Ectodermal cell (in vitro differentiated cells): ENCODE data around the gene RPS6KC1.
"Not testable (repeated sequence)": the region's sequence is repeated elsewhere in the genome, so short reads cannot be mapped to it uniquely, and the experiment has no call there.

ENCODE experiments used
- H3K27ac ChIP-seq: 2 replicates; pipeline ENCODE4 v1.7.0; 2013; ENCODE audit warnings: mild to moderate bottlenecking, low read depth, low read length; ENCODE audit not compliant: insufficient read depth, poor library complexity, severe bottlenecking
- H3K27me3 ChIP-seq: 2 replicates; pipeline ENCODE4 v1.7.0; 2013; ENCODE audit warnings: mild to moderate bottlenecking, low read length; ENCODE audit not compliant: insufficient read depth, control insufficient read depth, poor library complexity, severe bottlenecking
- H3K36me3 ChIP-seq: one replicate; pipeline ENCODE4 v1.7.0; 2013; ENCODE audit warnings: low read length; ENCODE audit not compliant: control insufficient read depth, insufficient read depth
- H3K4me1 ChIP-seq: one replicate; pipeline ENCODE4 v1.7.0; 2013; ENCODE audit warnings: low read length; ENCODE audit not compliant: control insufficient read depth, insufficient read depth
- H3K4me3 ChIP-seq: 2 replicates; pipeline ENCODE4 v1.7.0; 2013; ENCODE audit warnings: low read depth, low read length, control low read depth; ENCODE audit not compliant: insufficient read depth
- H3K9me3 ChIP-seq: 2 replicates; pipeline ENCODE4 v1.7.0; 2013; ENCODE audit warnings: mild to moderate bottlenecking, low read length, moderate library complexity; ENCODE audit not compliant: control insufficient read depth
- WGBS, 2 experiments: methylation state at CpG; one replicate each; pipeline ENCODE4 v1.1.7; 2013; ENCODE audit warnings: missing lambda C conversion rate in 2 of 2; 5-methylcytosine and 5-hydroxymethylcytosine counted together

RPS6KC1 gene

GRCh38 chr1:213104604-213105003 lies 53.6 kb downstream of the RPS6KC1 start:
- Histone ChIP-seq H3K4me1 (no peaks in the 10 kb centered on the region), H3K27ac (no peak overlapping the region), H3K9me3 (no peaks in the 10 kb centered on the region), H3K36me3 (no peaks in the 10 kb centered on the region), H3K4me3 (no peak overlapping the region), H3K27me3 (no peaks in the 10 kb centered on the region)
- 97 to 100% methylated on average over 1 of the region's 2 CpGs for WGBS, 2 experiments

GRCh38 chr1:213106298-213106697 lies 55.3 kb downstream of the RPS6KC1 start:
- H3K27ac ChIP-seq, result no peak overlapping the region
- no peaks in the 10 kb centered on the region for H3K27me3 ChIP-seq
- no peaks in the 10 kb centered on the region for H3K36me3 ChIP-seq
- H3K4me3 ChIP-seq, result no peak overlapping the region
- peaks cover 5% of the 10 kb centered on the region for H3K4me1 ChIP-seq
- no peaks in the 10 kb centered on the region for H3K9me3 ChIP-seq
- 100% methylated on average over 1 of the region's 1 CpG for WGBS, 2 experiments

GRCh38 chr1:213107613-213108012 lies 56.6 kb downstream of the RPS6KC1 start:
- WGBS, 2 experiments, result 85 to 88% methylated on average over 2 of the region's 2 CpGs

GRCh38 chr1:213110349-213111300 lies 59.6 kb downstream of the RPS6KC1 start:
- Histone ChIP-seq H3K27ac (no peak overlapping the region), H3K4me1 (peaks cover 5% of the 10 kb centered on the region), H3K27me3 (no peaks in the 10 kb centered on the region), H3K4me3 (no peak overlapping the region), H3K9me3 (no peaks in the 10 kb centered on the region), H3K36me3 (no peaks in the 10 kb centered on the region)
- 75 to 82% methylated on average over 4 of the region's 4 CpGs for WGBS, 2 experiments

More at GRCh38 chr1:213107613-213108012, 56.6 kb downstream of the RPS6KC1 start:
- Histone ChIP-seq H3K27me3 (no peaks in the 10 kb centered on the region), H3K4me3 (no peak overlapping the region), H3K9me3 (no peaks in the 10 kb centered on the region), H3K4me1 (peaks cover 5% of the 10 kb centered on the region), H3K27ac (no peak overlapping the region), H3K36me3 (no peaks in the 10 kb centered on the region)

- no peak overlapping the region for H3K4me3 ChIP-seq
- no peaks in the 10 kb centered on the region for H3K27me3 ChIP-seq
- H3K9me3 ChIP-seq, result no peaks in the 10 kb centered on the region
- peaks cover 5% of the 10 kb centered on the region for H3K4me1 ChIP-seq
- H3K36me3 ChIP-seq, result no peaks in the 10 kb centered on the region
- no peak overlapping the region for H3K27ac ChIP-seq
- WGBS, 2 experiments, result no CpG with 5 or more reads among the region's 2 CpGs
Observed at GRCh38 chr1:213111502-213111901, 60.5 kb downstream of the RPS6KC1 start.

GRCh38 chr1:213112723-213113122 lies 61.7 kb downstream of the RPS6KC1 start:
- H3K9me3 ChIP-seq, H3K4me1 ChIP-seq, H3K4me3 ChIP-seq, H3K27me3 ChIP-seq, H3K27ac ChIP-seq, H3K36me3 ChIP-seq: not testable (repeated sequence)
- WGBS, 2 experiments, result 98% methylated on average over 3 of the region's 3 CpGs; no CpG with 5 or more reads in 1 of the 2 experiments

- H3K27me3 ChIP-seq, H3K4me3 ChIP-seq, H3K36me3 ChIP-seq, H3K9me3 ChIP-seq, H3K27ac ChIP-seq, H3K4me1 ChIP-seq: not testable (repeated sequence)
- WGBS, 2 experiments, result 88 to 95% methylated on average over 3 of the region's 4 CpGs
Observed at GRCh38 chr1:213117699-213118180, 66.7 kb downstream of the RPS6KC1 start.

- H3K27me3 ChIP-seq, result no peaks in the 10 kb centered on the region
- no peaks in the 10 kb centered on the region for H3K36me3 ChIP-seq
- no peak overlapping the region for H3K4me3 ChIP-seq
- H3K9me3 ChIP-seq, result no peaks in the 10 kb centered on the region
- 90 to 100% methylated on average over 2 of the region's 2 CpGs for WGBS, 2 experiments
- no peak overlapping the region for H3K27ac ChIP-seq
- H3K4me1 ChIP-seq, result no peaks in the 10 kb centered on the region
Observed at GRCh38 chr1:213119794-213120193, 68.8 kb downstream of the RPS6KC1 start.

- no peaks in the 10 kb centered on the region for H3K9me3 ChIP-seq
- no peak overlapping the region for H3K27ac ChIP-seq
- no peaks in the 10 kb centered on the region for H3K4me1 ChIP-seq
- no peak overlapping the region for H3K4me3 ChIP-seq
- no peaks in the 10 kb centered on the region for H3K36me3 ChIP-seq
- WGBS, 2 experiments, result 95 to 97% methylated on average over 3 of the region's 3 CpGs
- H3K27me3 ChIP-seq, result no peaks in the 10 kb centered on the region
Observed at GRCh38 chr1:213120386-213120785, 69.3 kb downstream of the RPS6KC1 start.

- Histone ChIP-seq H3K27ac (no peak overlapping the region), H3K36me3 (no peaks in the 10 kb centered on the region), H3K4me3 (no peak overlapping the region), H3K4me1 (no peaks in the 10 kb centered on the region), H3K27me3 (no peaks in the 10 kb centered on the region), H3K9me3 (no peaks in the 10 kb centered on the region)
- 95 to 96% methylated on average over 4 of the region's 4 CpGs for WGBS, 2 experiments
Observed at GRCh38 chr1:213120961-213121360, 69.9 kb downstream of the RPS6KC1 start.
